H1 (cell line): Measurements from ENCODE around the gene ECI2. TPM values are rescaled to one million over a fixed set of nuclear protein-coding genes. Genes with fewer than 3 reads are reported as not detected.

Source experiments
- CTCF ChIA-PET: fragments of 300-600 bp; sonication (Branson Sonifier 250); formaldehyde crosslinking; loops from one replicate; lab custom pipeline; 2021; ENCODE audit not compliant: partially characterized antibody; lab: Charles Lee
- POLR2A ChIA-PET: fragments of 300-600 bp; sonication (Branson Sonifier 250); formaldehyde crosslinking; loops from one replicate; lab custom pipeline; 2021; ENCODE audit warnings: inconsistent platforms; ENCODE audit not compliant: partially characterized antibody; lab: Charles Lee
- DNase-seq, 2 experiments: peaks; one replicate each; pipeline versions ENCODE4 v3.0.0 to v3.0.0-alpha.2; 2010 to 2022; ENCODE audit warnings: low spot score in 2 of 2, low read depth in 1 of 2, mixed read lengths in 1 of 2
- FAIRE-seq: peaks from 2 replicates; lab custom pipeline; 2011; peaks lifted over from hg19 to GRCh38; lab: Jason Lieb, UNC
- H2AFZ ChIP-seq: 2 replicates; pipeline ENCODE4 v1.8.1; 2012; ENCODE audit warnings: low read length, inconsistent platforms
- H2AK5ac ChIP-seq: 2 replicates; pipeline ENCODE4 v1.6.1; 2013; ENCODE audit warnings: low read depth, low read length
- H2BK120ac ChIP-seq: replicated peaks from 2 replicates; pipeline ENCODE3; 2013; ENCODE audit warnings: low read depth, low read length, inconsistent platforms
- H2BK12ac ChIP-seq: 2 replicates; pipeline ENCODE4 v1.6.1; 2013; ENCODE audit warnings: low read depth, low read length
- H2BK15ac ChIP-seq: 2 replicates; pipeline ENCODE4 v1.6.1; 2013; ENCODE audit warnings: low read length
- H2BK20ac ChIP-seq: 2 replicates; pipeline ENCODE4 v1.6.1; 2013; ENCODE audit warnings: low read length
- H2BK5ac ChIP-seq: 2 replicates; pipeline ENCODE4 v1.6.1; 2013; ENCODE audit warnings: low read depth, low read length
- H3K14ac ChIP-seq: 2 replicates; pipeline ENCODE4 v1.6.1; 2013; ENCODE audit warnings: inconsistent platforms; ENCODE audit not compliant: insufficient read length
- H3K18ac ChIP-seq: 2 replicates; pipeline ENCODE4 v1.6.1; 2013; ENCODE audit warnings: low read length; ENCODE audit errors: extremely low read depth
- H3K23ac ChIP-seq: 2 replicates; pipeline ENCODE4 v1.6.1; 2013; ENCODE audit warnings: inconsistent platforms; ENCODE audit not compliant: insufficient read length
- H3K23me2 ChIP-seq: 2 replicates; pipeline ENCODE4 v1.6.1; 2013; ENCODE audit warnings: low read depth, low read length
- H3K27ac ChIP-seq: 2 replicates; pipeline ENCODE4 v1.6.1; 2011; ENCODE audit warnings: low read depth, low read length, inconsistent platforms
- H3K27me3 ChIP-seq, 4 experiments: replicated peaks in 1 of 4; 1 replicate in 1 of 4; 2 replicates in 3 of 4; pipeline versions ENCODE4 v1.6.1 to v1.8.1; 2011 to 2013; ENCODE audit warnings: low read length in 3 of 4, mild to moderate bottlenecking in 3 of 4, inconsistent platforms in 2 of 4, mixed read lengths in 2 of 4, moderate library complexity in 1 of 4; ENCODE audit not compliant: control insufficient read depth in 3 of 4, insufficient read depth in 3 of 4; ENCODE audit errors: extremely low read depth in 1 of 4
- H3K36me3 ChIP-seq, 4 experiments: 2 replicates each; pipeline versions ENCODE4 v1.6.1 to v1.8.1; 2011 to 2013; ENCODE audit warnings: mild to moderate bottlenecking in 4 of 4, low read length in 3 of 4, moderate library complexity in 2 of 4, control low read depth in 1 of 4, inconsistent platforms in 1 of 4; ENCODE audit not compliant: insufficient read depth in 4 of 4, control insufficient read depth in 2 of 4
- H3K4ac ChIP-seq: replicated peaks from 2 replicates; pipeline ENCODE3; 2013; ENCODE audit warnings: low read length, low read depth, mixed read lengths, inconsistent platforms; ENCODE audit not compliant: insufficient read length
- H3K4me1 ChIP-seq, 4 experiments: replicated peaks in 1 of 4; 1 replicate in 1 of 4; 2 replicates in 3 of 4; pipeline versions ENCODE4 v1.6.1 to v1.8.1; 2011 to 2013; ENCODE audit warnings: low read length in 3 of 4, inconsistent platforms in 2 of 4, mixed read lengths in 1 of 4; ENCODE audit not compliant: insufficient read depth in 4 of 4, control insufficient read depth in 3 of 4
- H3K4me2 ChIP-seq, 2 experiments: 2 replicates each; pipeline versions ENCODE4 v1.6.1 to v1.8.1; 2011 to 2013; ENCODE audit warnings: low read depth in 2 of 2, low read length in 2 of 2, control low read depth in 1 of 2, inconsistent platforms in 1 of 2, mild to moderate bottlenecking in 1 of 2; ENCODE audit not compliant: insufficient read depth in 1 of 2
- H3K4me3 ChIP-seq, 4 experiments: fragments of 200-600, 300-600 bp in 1 of 4; sonication (generic), shearing (Covaris generic), sonication (Bioruptor Twin) in 1 of 4; 2 replicates each; pipeline versions ENCODE4 v1.5.1 to v1.8.1; 2011 to 2016; ENCODE audit warnings: low read length in 4 of 4, low read depth in 3 of 4, control low read depth in 2 of 4, inconsistent platforms in 2 of 4, mild to moderate bottlenecking in 2 of 4, mixed read lengths in 1 of 4, moderate library complexity in 1 of 4; ENCODE audit not compliant: insufficient read depth in 2 of 4; ENCODE audit errors: extremely low read depth in 1 of 4
- H3K56ac ChIP-seq: replicated peaks from 2 replicates; pipeline ENCODE3; 2013; ENCODE audit warnings: low read depth, mild to moderate bottlenecking, mixed read lengths, low read length, inconsistent platforms; ENCODE audit not compliant: insufficient read length
- H3K79me1 ChIP-seq: 2 replicates; pipeline ENCODE4 v1.6.1; 2013; ENCODE audit warnings: low read depth, low read length, control low read depth
- H3K79me2 ChIP-seq, 2 experiments: 2 replicates each; pipeline versions ENCODE4 v1.6.1 to v1.8.1; 2012 to 2013; ENCODE audit warnings: low read length in 2 of 2, mild to moderate bottlenecking in 2 of 2, inconsistent platforms in 1 of 2; ENCODE audit not compliant: insufficient read depth in 2 of 2, control insufficient read depth in 1 of 2
- H3K9ac ChIP-seq, 4 experiments: replicated peaks in 1 of 4; 1 replicate in 1 of 4; 2 replicates in 3 of 4; pipeline versions ENCODE4 v1.6.1 to v1.8.1; 2011 to 2013; ENCODE audit warnings: low read depth in 3 of 4, low read length in 3 of 4, control low read depth in 2 of 4, mild to moderate bottlenecking in 2 of 4, moderate library complexity in 2 of 4, inconsistent platforms in 1 of 4; ENCODE audit errors: extremely low read depth in 1 of 4
- H3K9me3 ChIP-seq, 2 experiments: 2 replicates each; pipeline versions ENCODE4 v1.6.1 to v1.8.1; 2012 to 2013; ENCODE audit warnings: mild to moderate bottlenecking in 2 of 2, moderate library complexity in 2 of 2, control low read depth in 1 of 2, inconsistent platforms in 1 of 2, low read depth in 1 of 2, low read length in 1 of 2, mixed read lengths in 1 of 2; ENCODE audit not compliant: insufficient read depth in 2 of 2
- H4K20me1 ChIP-seq, 2 experiments: replicated peaks in 1 of 2; 2 replicates each; pipeline versions ENCODE3 to v1.8.1; 2011 to 2013; ENCODE audit warnings: inconsistent platforms in 2 of 2, low read length in 2 of 2, mild to moderate bottlenecking in 1 of 2; ENCODE audit not compliant: insufficient read depth in 2 of 2, control insufficient read depth in 1 of 2
- H4K5ac ChIP-seq: 2 replicates; pipeline ENCODE4 v1.6.1; 2013; ENCODE audit warnings: low read length, low read depth, mixed read lengths, inconsistent platforms; ENCODE audit not compliant: insufficient read length
- H4K8ac ChIP-seq: 2 replicates; pipeline ENCODE4 v1.8.0; 2013; ENCODE audit warnings: mild to moderate bottlenecking, moderate library complexity, low read length, inconsistent platforms; ENCODE audit not compliant: insufficient read depth; ENCODE audit errors: extremely low read depth
- H4K91ac ChIP-seq: replicated peaks from 2 replicates; pipeline ENCODE3; 2013; ENCODE audit warnings: low read length, mixed read lengths, inconsistent platforms; ENCODE audit not compliant: insufficient read length
- BCL11A ChIP-seq, 2 experiments: IDR thresholded peaks; one replicate each; pipeline ENCODE4 v1.6.1; 2011; ENCODE audit warnings: low read depth in 2 of 2, low read length in 2 of 2, mild to moderate bottlenecking in 2 of 2
- CREB1 ChIP-seq: IDR thresholded peaks from 2 replicates; pipeline ENCODE4 v1.6.1; 2012; ENCODE audit warnings: inconsistent platforms
- HDAC6 ChIP-seq: IDR thresholded peaks from one replicate; pipeline ENCODE4 v1.7.1; 2012; ENCODE audit warnings: low read depth, mild to moderate bottlenecking, inconsistent platforms, low read length, moderate library complexity
- JUN ChIP-seq: IDR thresholded peaks from 2 replicates; pipeline ENCODE4 v1.6.1; 2011; ENCODE audit warnings: low read depth, mild to moderate bottlenecking, improper control_type of control experiment, low read length
- KDM1A ChIP-seq: fragments of 200-600, 300-600 bp; sonication (generic); IDR thresholded peaks from 2 replicates; pipeline ENCODE4 v1.7.1; 2016; ENCODE audit warnings: mild to moderate bottlenecking, low read length, borderline replicate concordance
- NANOG ChIP-seq: IDR thresholded peaks from 2 replicates; pipeline ENCODE4 v1.6.1; 2011; ENCODE audit warnings: low read length, low read depth, mild to moderate bottlenecking, inconsistent platforms; ENCODE audit not compliant: insufficient read depth, poor library complexity, severe bottlenecking
- NRF1 ChIP-seq: IDR thresholded peaks from 2 replicates; pipeline ENCODE4 v1.6.1; 2011; ENCODE audit warnings: mild to moderate bottlenecking, low read depth, low read length, improper control_type of control experiment
- PHF8 ChIP-seq: fragments of 200-600 bp; sonication (generic); conservative IDR thresholded peaks from 2 replicates; pipeline ENCODE4 v1.7.1; 2012; ENCODE audit warnings: low read depth, mild to moderate bottlenecking, inconsistent platforms, low read length, moderate library complexity
- SUZ12 ChIP-seq: fragments of 200-600 bp; sonication (generic); IDR thresholded peaks from 2 replicates; pipeline ENCODE4 v1.6.1; 2012; ENCODE audit warnings: mild to moderate bottlenecking, inconsistent platforms, low read length, moderate library complexity, mixed read lengths
- WGBS, 2 experiments: shearing (Covaris generic) in 1 of 2; methylation state at CpG; one replicate each; pipeline versions ENCODE4 v1.1.6 to v1.1.7; 2013 to 2015; ENCODE audit warnings: low lambda C conversion rate in 2 of 2, mixed read lengths in 2 of 2, inconsistent platforms in 1 of 2, low coverage in 1 of 2, missing lambda C conversion rate in 1 of 2; ENCODE audit not compliant: insufficient replicate concordance in 2 of 2, insufficient coverage in 1 of 2, insufficient read length in 1 of 2; ENCODE audit errors: extremely low coverage in 1 of 2, missing lambda C conversion rate in 1 of 2; 5-methylcytosine and 5-hydroxymethylcytosine counted together
- polyA plus RNA-seq, 7 experiments: library from polyadenylated mRNA; depleted of rRNA in 3 of 7; stranded (reverse) in 5 of 7; unstranded in 2 of 7; fragments of >200 nt in 5 of 7; fragments of 200-250 nt in 2 of 7; gene quantifications; 1 replicate in 5 of 7; 2 replicates in 1 of 7; 4 replicates in 1 of 7; pipeline versions ENCODE4 v1.2.1 to v1.2.3, GENCODE V29; 2011 to 2013; ENCODE audit warnings: missing spikeins in 2 of 7, mixed read lengths in 2 of 7
- total RNA-seq: library from RNA; stranded (reverse); fragmentation: NEBNext Ultra II Directional; extraction: Animal tissue kit (Norgen Biotek cat#: 25700); gene quantifications from 2 replicates; pipeline ENCODE4 v1.2.1, GENCODE V29; 2021
- TF ChIP-seq, protein P1 (sequence below): IDR thresholded peaks from 2 replicates; pipeline ENCODE4 v1.6.1; 2011; ENCODE audit warnings: low read depth, mild to moderate bottlenecking, low read length; ENCODE audit not compliant: insufficient read depth
- TF ChIP-seq, protein P2 (sequence below): IDR thresholded peaks from 2 replicates; pipeline ENCODE4 v1.6.1; 2012; ENCODE audit warnings: low read length, inconsistent platforms

Gene ECI2
- total and polyA plus RNA-seq, 2 of the 8 experiments (the other 6 are each of a cell fraction or from before 2014, with no cell fraction given), result 40.4 to 70.8 TPM

DNA sequence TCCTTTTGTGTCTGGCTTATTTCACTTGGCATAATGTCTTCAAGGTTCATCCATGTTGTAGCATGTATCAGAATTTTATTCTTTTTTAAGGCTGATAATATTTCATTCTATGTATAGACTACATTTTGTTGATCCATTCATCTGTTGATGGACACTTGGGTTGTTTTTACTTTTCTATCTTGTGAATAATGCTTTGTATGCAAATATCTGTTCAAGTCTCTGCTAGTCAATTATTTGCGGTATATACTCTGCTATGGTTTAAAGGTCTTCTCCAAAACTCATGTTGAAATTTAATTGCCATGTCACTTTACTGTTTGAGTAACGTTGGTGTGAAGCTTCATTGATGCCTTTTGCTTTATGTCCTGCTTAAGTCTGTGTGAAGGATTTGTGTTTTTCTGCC is 27.5 kb downstream of the ECI2 start:
- CTCF ChIA-PET, result no interaction called here
- Histone ChIP-seq H3K4me2 (no peak overlapping the region), H2BK20ac (no peak overlapping the region), H4K20me1 (no peaks in the 10 kb centered on the region), H3K79me2 (no peaks in the 10 kb centered on the region), H3K9ac (no peak overlapping the region), H3K18ac (no peak overlapping the region), H2AK5ac (no peak overlapping the region), H3K23ac (no peak overlapping the region), H4K91ac (no peak overlapping the region), H2AFZ (no peak overlapping the region), H3K14ac (no peak overlapping the region), H2BK15ac (no peak overlapping the region), H3K27ac (no peak overlapping the region), H4K5ac (no peak overlapping the region), H3K4me1 (no peaks in the 10 kb centered on the region), H3K56ac (no peak overlapping the region), H3K23me2 (no peaks in the 10 kb centered on the region), H2BK5ac (no peak overlapping the region), H3K36me3 (peaks cover 0 to 1% (median 0%) of the 10 kb centered on the region in 4 experiments; a peak in 3 of 8 replicates), H3K4me3 (no peak overlapping the region), H2BK12ac (no peak overlapping the region), H3K79me1 (no peaks in the 10 kb centered on the region), H2BK120ac (no peak overlapping the region), H3K4ac (no peak overlapping the region), H4K8ac (no peak overlapping the region), H3K27me3 (no peaks in the 10 kb centered on the region), H3K9me3 (peaks cover 0 to 4% of the 10 kb centered on the region in 2 experiments; a peak in 1 of 4 replicates)
- DNase-seq (no peak), FAIRE-seq (no peak)
- POLR2A ChIA-PET, result interaction anchor here (0.9 kb wide), 1 partner anchor 87 kb away, joined by 3 read pairs; a partner anchor contains a TSS
- 87% methylated on average over 2 of the region's 2 CpGs; no CpG with 5 or more reads in 1 of the 2 experiments for WGBS, 2 experiments
- TF ChIP-seq, protein P1, sequence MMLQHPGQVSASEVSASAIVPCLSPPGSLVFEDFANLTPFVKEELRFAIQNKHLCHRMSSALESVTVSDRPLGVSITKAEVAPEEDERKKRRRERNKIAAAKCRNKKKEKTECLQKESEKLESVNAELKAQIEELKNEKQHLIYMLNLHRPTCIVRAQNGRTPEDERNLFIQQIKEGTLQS, result no peak
- no peak for TF ChIP-seq NANOG
- TF ChIP-seq HDAC6, result no peak
- TF ChIP-seq KDM1A, result no peak
- TF ChIP-seq SUZ12, result no peak
- no peak for TF ChIP-seq JUN
- TF ChIP-seq, protein P2, sequence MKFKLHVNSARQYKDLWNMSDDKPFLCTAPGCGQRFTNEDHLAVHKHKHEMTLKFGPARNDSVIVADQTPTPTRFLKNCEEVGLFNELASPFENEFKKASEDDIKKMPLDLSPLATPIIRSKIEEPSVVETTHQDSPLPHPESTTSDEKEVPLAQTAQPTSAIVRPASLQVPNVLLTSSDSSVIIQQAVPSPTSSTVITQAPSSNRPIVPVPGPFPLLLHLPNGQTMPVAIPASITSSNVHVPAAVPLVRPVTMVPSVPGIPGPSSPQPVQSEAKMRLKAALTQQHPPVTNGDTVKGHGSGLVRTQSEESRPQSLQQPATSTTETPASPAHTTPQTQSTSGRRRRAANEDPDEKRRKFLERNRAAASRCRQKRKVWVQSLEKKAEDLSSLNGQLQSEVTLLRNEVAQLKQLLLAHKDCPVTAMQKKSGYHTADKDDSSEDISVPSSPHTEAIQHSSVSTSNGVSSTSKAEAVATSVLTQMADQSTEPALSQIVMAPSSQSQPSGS, result no peak
- no peak for TF ChIP-seq NRF1
- no peak for TF ChIP-seq BCL11A (IDR thresholded peaks at IDR 0.05; ENCODE audit: low read depth in 2 of 2, low read length in 2 of 2)
- no peak for TF ChIP-seq CREB1
- TF ChIP-seq PHF8, result no peak
